ENCODE data around the gene CADPS2.

CADPS2 gene

GRCh38 chr7:122544463-122544862, 341.8 kb downstream of the CADPS2 start:
- TF ChIP-seq JUND (IDR thresholded peaks at IDR 0.05; ENCODE audit: low read depth) = no peak
- in situ Hi-C loops (cut with HindIII; ENCODE audit: low pct_unique_long_range_greater_than_20kb, low sequenced_read_pairs) = no loop called here
- no peak for DNase-seq (ENCODE audit: low read depth in 1 of 2, low spot score in 1 of 2)

- in situ Hi-C loops (cut with HindIII; ENCODE audit: low pct_unique_long_range_greater_than_20kb, low sequenced_read_pairs) = no loop called here
- TF ChIP-seq JUND (IDR thresholded peaks at IDR 0.05; ENCODE audit: low read depth) = no peak
- no peak for DNase-seq (ENCODE audit: low read depth in 1 of 2, low spot score in 1 of 2)
Measured at GRCh38 chr7:122543891-122544290, 342.4 kb downstream of the CADPS2 start.

DNA sequence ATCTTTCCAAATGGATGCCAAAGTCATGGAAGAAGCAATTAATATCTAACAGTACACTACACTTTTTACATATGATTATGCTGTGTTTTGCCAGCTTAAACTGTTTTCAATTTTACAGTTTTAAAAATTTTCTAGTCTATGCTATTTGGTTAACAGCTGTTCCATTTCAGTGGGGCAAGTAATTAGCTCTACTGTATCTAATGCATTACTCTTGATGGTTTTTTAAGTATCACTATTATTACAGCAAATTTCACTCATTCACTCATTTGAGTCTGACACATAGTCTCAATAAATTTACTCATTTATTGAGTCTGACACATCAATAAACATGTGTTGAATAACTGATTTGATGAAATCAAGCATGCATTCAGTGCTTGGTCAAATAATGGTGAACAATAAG, 343.1 kb downstream of the CADPS2 start:
- no peak for DNase-seq (ENCODE audit: low read depth in 1 of 2, low spot score in 1 of 2)
- in situ Hi-C loops (cut with HindIII; ENCODE audit: low pct_unique_long_range_greater_than_20kb, low sequenced_read_pairs) = no loop called here
- no peak for TF ChIP-seq JUND (IDR thresholded peaks at IDR 0.05; ENCODE audit: low read depth)

- DNase-seq (ENCODE audit: low read depth in 1 of 2, low spot score in 1 of 2) = no peak
- no peak for TF ChIP-seq JUND (IDR thresholded peaks at IDR 0.05; ENCODE audit: low read depth)
- in situ Hi-C loops (cut with HindIII; ENCODE audit: low pct_unique_long_range_greater_than_20kb, low sequenced_read_pairs) = no loop called here
Measured at GRCh38 chr7:122535086-122535485, 351.2 kb downstream of the CADPS2 start.

DNA sequence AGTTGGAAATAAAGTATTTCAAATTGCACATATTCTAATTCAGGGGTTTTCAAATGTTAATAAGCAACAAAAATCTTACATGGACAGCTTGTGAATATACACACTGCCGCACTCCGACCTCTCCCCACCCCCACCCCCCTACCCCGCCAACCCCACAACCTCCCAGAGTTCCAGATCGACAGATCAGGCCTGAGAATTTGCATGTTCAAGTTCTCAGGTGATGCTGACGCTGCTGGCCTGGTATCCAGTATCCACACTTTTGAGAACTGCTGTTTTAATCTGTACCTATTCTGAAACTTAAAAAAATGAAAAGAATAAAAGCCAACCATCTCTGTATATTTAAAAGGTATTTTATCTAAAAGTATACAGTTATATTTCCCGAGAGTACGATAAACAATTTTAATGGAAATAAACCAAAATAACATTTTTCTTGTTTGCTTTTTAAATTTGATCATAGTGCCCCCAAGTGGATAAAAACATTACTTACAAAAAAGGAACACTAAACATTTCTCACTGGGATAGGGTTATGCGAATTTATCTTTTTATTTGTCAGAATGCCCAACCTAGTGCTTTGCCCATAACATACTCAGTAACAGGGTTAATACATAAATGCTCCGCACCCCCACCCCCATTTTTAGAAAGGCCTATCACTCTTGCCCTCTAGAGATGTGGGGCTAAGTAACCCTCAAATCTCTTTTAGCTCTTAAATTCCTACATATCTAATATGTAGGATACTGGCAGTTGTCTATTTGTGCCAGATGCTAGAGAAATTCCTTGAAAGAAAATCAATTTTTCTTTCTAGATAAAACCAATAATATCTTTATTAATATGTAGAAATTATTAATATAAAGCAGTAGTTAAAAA, 353.6 kb downstream of the CADPS2 start:
- TF ChIP-seq JUND (IDR thresholded peaks at IDR 0.05; ENCODE audit: low read depth) = no peak
- DNase-seq (ENCODE audit: low read depth in 1 of 2, low spot score in 1 of 2) = peak in 1 of 2 experiments; percentile 2
- in situ Hi-C loops (cut with HindIII; ENCODE audit: low pct_unique_long_range_greater_than_20kb, low sequenced_read_pairs) = no loop called here

DNA sequence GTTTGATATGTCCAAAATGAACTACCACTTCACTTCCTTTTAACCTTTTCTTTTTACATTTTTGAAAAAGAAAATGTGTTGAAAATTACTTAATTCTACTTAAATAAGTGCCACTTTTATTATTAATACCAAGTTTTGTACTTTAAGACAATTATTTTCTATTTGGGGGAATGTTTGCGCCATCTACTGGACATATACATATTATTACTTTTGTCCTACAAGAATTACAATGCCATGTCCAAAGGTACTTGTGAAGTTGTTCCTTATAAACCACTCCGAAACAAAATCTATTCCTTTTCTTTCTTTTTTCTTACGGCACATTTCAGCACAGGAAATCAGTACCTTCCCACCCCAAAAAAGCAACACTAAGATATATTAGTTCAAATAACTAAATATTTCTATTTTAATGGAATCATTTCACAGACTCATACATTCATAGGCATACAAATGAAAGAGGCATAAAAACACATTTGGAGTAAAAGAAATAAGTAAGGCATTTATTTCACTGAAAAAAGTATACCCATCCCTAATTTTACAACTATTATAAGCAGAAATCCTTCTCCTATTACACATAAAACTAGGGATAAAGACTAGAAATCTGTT, 357.3 kb downstream of the CADPS2 start:
- in situ Hi-C loops (cut with HindIII; ENCODE audit: low pct_unique_long_range_greater_than_20kb, low sequenced_read_pairs) = no loop called here
- no peak for TF ChIP-seq JUND (IDR thresholded peaks at IDR 0.05; ENCODE audit: low read depth)
- peak in 1 of 2 experiments; percentile 37 for DNase-seq (ENCODE audit: low read depth in 1 of 2, low spot score in 1 of 2)

- no peak for DNase-seq (ENCODE audit: low read depth in 1 of 2, low spot score in 1 of 2)
- in situ Hi-C loops (cut with HindIII; ENCODE audit: low pct_unique_long_range_greater_than_20kb, low sequenced_read_pairs) = no loop called here
- no peak for TF ChIP-seq JUND (IDR thresholded peaks at IDR 0.05; ENCODE audit: low read depth)
Measured at GRCh38 chr7:122525355-122525754, 360.9 kb downstream of the CADPS2 start.

DNA sequence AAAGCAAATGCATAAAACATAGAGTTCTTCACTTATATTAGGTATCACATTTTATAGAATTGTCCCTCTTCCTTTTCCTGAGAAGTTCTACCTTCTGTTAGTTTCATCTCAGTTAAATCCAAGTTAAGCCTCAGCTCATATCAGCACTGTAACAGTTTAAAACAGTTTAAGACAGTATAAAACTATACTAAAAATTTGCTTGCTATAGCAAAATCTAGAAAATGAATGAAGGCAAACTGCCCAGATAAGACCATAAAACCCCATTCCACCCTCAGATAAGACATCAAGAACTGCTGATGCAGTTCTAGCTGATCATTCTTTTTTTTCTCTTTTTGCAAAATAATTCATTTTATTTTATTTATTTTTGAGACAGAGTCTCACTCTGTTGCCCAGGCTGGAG, 364.5 kb downstream of the CADPS2 start:
- TF ChIP-seq JUND (IDR thresholded peaks at IDR 0.05; ENCODE audit: low read depth) = no peak
- in situ Hi-C loops (cut with HindIII; ENCODE audit: low pct_unique_long_range_greater_than_20kb, low sequenced_read_pairs) = no loop called here
- DNase-seq (ENCODE audit: low read depth in 1 of 2, low spot score in 1 of 2) = no peak

GRCh38 chr7:122520971-122521555, 365.2 kb downstream of the CADPS2 start:
- TF ChIP-seq JUND (IDR thresholded peaks at IDR 0.05; ENCODE audit: low read depth) = no peak
- in situ Hi-C loops (cut with HindIII; ENCODE audit: low pct_unique_long_range_greater_than_20kb, low sequenced_read_pairs) = no loop called here
- no peak for DNase-seq (ENCODE audit: low read depth in 1 of 2, low spot score in 1 of 2)

DNA sequence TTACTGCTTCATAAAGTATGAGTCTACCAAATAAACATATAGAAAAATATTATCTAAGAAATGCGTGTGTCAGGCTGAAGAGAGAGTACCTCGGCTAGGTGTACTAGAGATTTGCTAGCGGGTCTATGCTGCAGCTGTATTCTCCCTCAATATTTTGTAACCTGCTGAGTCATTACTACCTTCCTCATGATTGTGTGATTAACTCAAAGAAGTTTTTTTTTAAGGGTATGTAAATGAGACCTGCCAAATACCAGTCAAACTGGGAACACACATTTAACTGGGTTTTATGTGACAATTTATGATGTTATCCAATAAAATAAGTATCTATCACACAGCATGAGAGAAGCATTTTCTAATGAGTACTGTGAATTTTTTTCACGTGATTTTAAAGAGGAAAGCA, 367.8 kb downstream of the CADPS2 start:
- DNase-seq (ENCODE audit: low read depth in 1 of 2, low spot score in 1 of 2) = no peak
- no peak for TF ChIP-seq JUND (IDR thresholded peaks at IDR 0.05; ENCODE audit: low read depth)
- in situ Hi-C loops (cut with HindIII; ENCODE audit: low pct_unique_long_range_greater_than_20kb, low sequenced_read_pairs) = no loop called here

- TF ChIP-seq JUND (IDR thresholded peaks at IDR 0.05; ENCODE audit: low read depth) = no peak
- DNase-seq (ENCODE audit: low read depth in 1 of 2, low spot score in 1 of 2) = no peak
- in situ Hi-C loops (cut with HindIII; ENCODE audit: low pct_unique_long_range_greater_than_20kb, low sequenced_read_pairs) = no loop called here
Measured at GRCh38 chr7:122517576-122517975, 368.7 kb downstream of the CADPS2 start.

GRCh38 chr7:122515404-122515803, 370.9 kb downstream of the CADPS2 start:
- no peak for TF ChIP-seq JUND (IDR thresholded peaks at IDR 0.05; ENCODE audit: low read depth)
- in situ Hi-C loops (cut with HindIII; ENCODE audit: low pct_unique_long_range_greater_than_20kb, low sequenced_read_pairs) = no loop called here
- DNase-seq (ENCODE audit: low read depth in 1 of 2, low spot score in 1 of 2) = no peak

DNA sequence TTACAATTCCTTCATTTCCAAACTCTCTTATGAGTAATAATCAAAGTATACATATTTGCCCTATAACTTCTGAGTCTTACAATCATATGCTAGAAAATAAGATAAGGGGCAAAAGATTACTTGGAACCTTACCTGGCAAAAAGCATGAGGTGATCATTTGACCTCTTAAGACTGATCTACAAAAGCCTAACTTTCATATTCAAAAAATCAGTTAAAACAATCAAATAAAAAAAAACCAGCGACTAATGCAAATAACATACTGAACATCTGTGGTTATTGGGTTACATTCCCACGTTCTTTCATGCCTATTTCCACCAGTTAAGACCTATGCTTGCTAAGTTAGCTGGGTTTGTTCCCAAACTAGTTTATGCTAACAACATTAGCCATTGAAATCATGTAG, 375.0 kb downstream of the CADPS2 start:
- DNase-seq (ENCODE audit: low read depth in 1 of 2, low spot score in 1 of 2) = no peak
- TF ChIP-seq JUND (IDR thresholded peaks at IDR 0.05; ENCODE audit: low read depth) = no peak
- in situ Hi-C loops (cut with HindIII; ENCODE audit: low pct_unique_long_range_greater_than_20kb, low sequenced_read_pairs) = no loop called here

Data from T47D (cell line).